H9 (cell line): ENCODE data around the gene INTS6L. TPM values are rescaled to one million over a fixed set of nuclear protein-coding genes. Genes with fewer than 3 reads are reported as not detected.

Experiments
- DNase-seq: peaks from one replicate; pipeline ENCODE4 v3.0.0-alpha.2; 2017
- H2AFZ ChIP-seq: one replicate; pipeline ENCODE4 v1.6.1; 2013; ENCODE audit warnings: mild to moderate bottlenecking, low read length, control low read depth, moderate library complexity
- H2AK5ac ChIP-seq: 2 replicates; pipeline ENCODE4 v1.6.1; 2013; ENCODE audit warnings: low read length, control low read depth, mixed read lengths; ENCODE audit not compliant: insufficient read length
- H2BK120ac ChIP-seq: one replicate; pipeline ENCODE4 v1.6.1; 2013; ENCODE audit warnings: low read depth, mild to moderate bottlenecking, low read length, control low read depth, inconsistent platforms; ENCODE audit not compliant: poor library complexity, severe bottlenecking
- H2BK12ac ChIP-seq: 2 replicates; pipeline ENCODE4 v1.6.1; 2013; ENCODE audit warnings: low read length, control low read depth, mixed read lengths, low read depth; ENCODE audit not compliant: insufficient read length
- H2BK15ac ChIP-seq: 2 replicates; pipeline ENCODE4 v1.6.1; 2013; ENCODE audit warnings: low read depth, low read length, control low read depth
- H2BK20ac ChIP-seq: one replicate; pipeline ENCODE4 v1.6.1; 2013; ENCODE audit warnings: low read depth, mild to moderate bottlenecking, low read length, control low read depth, inconsistent platforms; ENCODE audit not compliant: poor library complexity, severe bottlenecking
- H2BK5ac ChIP-seq: 2 replicates; pipeline ENCODE4 v1.6.1; 2013; ENCODE audit warnings: low read length, control low read depth, mixed read lengths; ENCODE audit not compliant: insufficient read length
- H3K14ac ChIP-seq: 2 replicates; pipeline ENCODE4 v1.6.1; 2013; ENCODE audit warnings: low read length, control low read depth; ENCODE audit not compliant: insufficient read depth
- H3K18ac ChIP-seq: 2 replicates; pipeline ENCODE4 v1.6.1; 2013; ENCODE audit warnings: low read depth, mild to moderate bottlenecking, mixed read lengths, low read length, control low read depth; ENCODE audit not compliant: insufficient read length
- H3K23ac ChIP-seq: 2 replicates; pipeline ENCODE4 v1.6.1; 2013; ENCODE audit warnings: low read length, control low read depth, mixed read lengths, low read depth; ENCODE audit not compliant: insufficient read length
- H3K23me2 ChIP-seq: 2 replicates; pipeline ENCODE4 v1.6.1; 2013; ENCODE audit warnings: low read depth, mild to moderate bottlenecking, mixed read lengths, low read length, control low read depth; ENCODE audit not compliant: insufficient read length, poor library complexity, severe bottlenecking
- H3K27ac ChIP-seq: 2 replicates; pipeline ENCODE4 v1.5.1; 2013; ENCODE audit warnings: low read length, control low read depth, mixed read lengths, low read depth; ENCODE audit not compliant: insufficient read length
- H3K27me3 ChIP-seq: 2 replicates; pipeline ENCODE4 v1.6.1; 2013; ENCODE audit warnings: low read length, control low read depth, inconsistent platforms; ENCODE audit not compliant: insufficient read depth
- H3K4ac ChIP-seq: 2 replicates; pipeline ENCODE4 v1.6.1; 2013; ENCODE audit warnings: low read depth, mild to moderate bottlenecking, control low read depth, inconsistent platforms, low read length, moderate library complexity
- H3K4me1 ChIP-seq: 2 replicates; pipeline ENCODE4 v1.6.1; 2013; ENCODE audit warnings: low read length, control low read depth, inconsistent platforms; ENCODE audit not compliant: insufficient read depth
- H3K4me2 ChIP-seq: 2 replicates; pipeline ENCODE4 v1.6.1; 2013; ENCODE audit warnings: low read length, control low read depth, mixed read lengths; ENCODE audit not compliant: insufficient read length, insufficient read depth
- H3K56ac ChIP-seq: 2 replicates; pipeline ENCODE4 v1.6.1; 2013; ENCODE audit warnings: low read depth, mild to moderate bottlenecking, mixed read lengths, low read length, control low read depth; ENCODE audit not compliant: insufficient read length
- H3K79me1 ChIP-seq: 2 replicates; pipeline ENCODE4 v1.6.1; 2013; ENCODE audit warnings: low read depth, mild to moderate bottlenecking, moderate library complexity, low read length, control low read depth, inconsistent platforms; ENCODE audit not compliant: insufficient read depth, poor library complexity, severe bottlenecking
- H3K79me2 ChIP-seq: 2 replicates; pipeline ENCODE4 v1.6.1; 2013; ENCODE audit warnings: low read length, control low read depth, inconsistent platforms; ENCODE audit not compliant: insufficient read depth
- H3K9ac ChIP-seq: 2 replicates; pipeline ENCODE4 v1.6.1; 2013; ENCODE audit warnings: low read length, control low read depth, mixed read lengths; ENCODE audit not compliant: insufficient read length; ENCODE audit errors: extremely low read depth
- H3K9me3 ChIP-seq: one replicate; pipeline ENCODE4 v1.6.1; 2013; ENCODE audit warnings: low read depth, low read length, inconsistent platforms; ENCODE audit not compliant: control insufficient read depth
- H3T11ph ChIP-seq: one replicate; pipeline ENCODE4 v1.6.1; 2013; ENCODE audit warnings: mild to moderate bottlenecking, low read length, control low read depth, inconsistent platforms
- H4K20me1 ChIP-seq: one replicate; pipeline ENCODE4 v1.6.1; 2013; ENCODE audit not compliant: control insufficient read depth, insufficient read length, insufficient read depth
- H4K5ac ChIP-seq: 2 replicates; pipeline ENCODE4 v1.6.1; 2013; ENCODE audit warnings: low read depth, mild to moderate bottlenecking, mixed read lengths, low read length, control low read depth; ENCODE audit not compliant: insufficient read length
- H4K8ac ChIP-seq: replicated peaks from 2 replicates; pipeline ENCODE4 v1.6.1; 2013; ENCODE audit warnings: low read length, control low read depth, mixed read lengths, low read depth; ENCODE audit not compliant: insufficient read length
- H4K91ac ChIP-seq: 2 replicates; pipeline ENCODE4 v1.6.1; 2013; ENCODE audit warnings: low read depth, mild to moderate bottlenecking, moderate library complexity, mixed read lengths, low read length, control low read depth; ENCODE audit not compliant: insufficient read length
- H3K27ac Mint-ChIP-seq, 3 experiments: 2 replicates in 2 of 3; 3 replicates in 1 of 3; pipeline ENCODE4 v1.8.0; 2020 to 2021; ENCODE audit warnings: mixed read lengths in 3 of 3, mild to moderate bottlenecking in 1 of 3, moderate library complexity in 1 of 3
- H3K27me3 Mint-ChIP-seq: 2 replicates; pipeline ENCODE4 v1.8.0; 2021; ENCODE audit warnings: low read depth, mild to moderate bottlenecking, moderate library complexity, mixed read lengths
- H3K36me3 Mint-ChIP-seq, 3 experiments: 2 replicates in 2 of 3; 3 replicates in 1 of 3; pipeline ENCODE4 v1.8.0; 2020 to 2021; ENCODE audit warnings: low read depth in 3 of 3, mixed read lengths in 3 of 3; ENCODE audit not compliant: insufficient read depth in 1 of 3
- H3K4me1 Mint-ChIP-seq, 2 experiments: 2 replicates each; pipeline ENCODE4 v1.8.0; 2020; ENCODE audit warnings: mixed read lengths in 2 of 2
- H3K4me3 Mint-ChIP-seq, 2 experiments: 2 replicates in 1 of 2; 3 replicates in 1 of 2; pipeline ENCODE4 v1.8.0; 2020 to 2021; ENCODE audit warnings: mild to moderate bottlenecking in 2 of 2, mixed read lengths in 2 of 2, moderate library complexity in 1 of 2
- H3K9me3 Mint-ChIP-seq, 2 experiments: 2 replicates in 1 of 2; 3 replicates in 1 of 2; pipeline ENCODE4 v1.8.0; 2020; ENCODE audit warnings: mild to moderate bottlenecking in 2 of 2, mixed read lengths in 2 of 2, moderate library complexity in 1 of 2
- WGBS: extraction: QIAGEN DNeasy Blood & Tissue Kit; methylation state at CpG from one replicate; pipeline ENCODE4 v1.1.7; 2013; ENCODE audit warnings: missing lambda C conversion rate, low lambda C conversion rate, mixed read lengths; ENCODE audit not compliant: insufficient read length; ENCODE audit errors: extremely low coverage; 5-methylcytosine and 5-hydroxymethylcytosine counted together
- total RNA-seq: library from RNA; stranded (reverse); gene quantifications from 2 replicates; pipeline ENCODE4 v1.2.1, GENCODE V29; 2021
- TF ChIP-seq, protein P1 (sequence below): fragments of 200-600 bp; sonication (generic); conservative IDR thresholded peaks from 3 replicates; pipeline ENCODE4 v1.8.0; 2021; ENCODE audit warnings: antibody characterized with exemption, mild to moderate bottlenecking

The INTS6L gene
- total RNA-seq, 1 experiment from 2014 or later: 7.8 TPM

GRCh38 chrX:135516376-135516775 lies 4.1 kb upstream of the INTS6L start:
- no peaks in the 10 kb centered on the region for H3K79me2 ChIP-seq
- H2BK5ac ChIP-seq: no peak overlapping the region
- H3K56ac ChIP-seq: no peak overlapping the region
- H3K4me3 Mint-ChIP-seq: no peak overlapping the region
- H3K4me1 ChIP-seq: no peaks in the 10 kb centered on the region
- H3T11ph ChIP-seq: no peak overlapping the region
- H3K4me1 Mint-ChIP-seq: peaks cover 3 to 5% of the 10 kb centered on the region in 2 experiments; a peak in 2 of 4 replicates
- no peak overlapping the region for H2BK120ac ChIP-seq
- H3K18ac ChIP-seq: no peak overlapping the region
- peaks cover 2% of the 10 kb centered on the region for H3K23me2 ChIP-seq
- no peak overlapping the region for H4K91ac ChIP-seq
- H4K8ac ChIP-seq: no peak overlapping the region
- no peaks in the 10 kb centered on the region for H3K27me3 ChIP-seq
- DNase-seq: peak; percentile 55
- WGBS: no CpG with 5 or more reads among the region's 1 CpG
- H3K79me1 ChIP-seq: no peaks in the 10 kb centered on the region
- H2BK15ac ChIP-seq: no peak overlapping the region
- no peak overlapping the region for H3K14ac ChIP-seq
- H3K27me3 Mint-ChIP-seq: no peaks in the 10 kb centered on the region; the same call in 1 of the 2 replicates
- H3K27ac Mint-ChIP-seq: no peak overlapping the region
- no peak overlapping the region for H4K5ac ChIP-seq
- peaks cover 41 to 60% of the 10 kb centered on the region in 2 experiments for H3K9me3 Mint-ChIP-seq
- no peak overlapping the region for H2BK12ac ChIP-seq
- H3K4ac ChIP-seq: no peak overlapping the region
- H3K9ac ChIP-seq: no peak overlapping the region
- peaks cover 31% of the 10 kb centered on the region for H3K9me3 ChIP-seq
- no peak overlapping the region for H2BK20ac ChIP-seq
- no peak overlapping the region for H2AK5ac ChIP-seq
- H4K20me1 ChIP-seq: no peaks in the 10 kb centered on the region
- peaks cover 0 to 6% (median 3%) of the 10 kb centered on the region in 3 experiments; a peak in 2 of 7 replicates for H3K36me3 Mint-ChIP-seq
- H2AFZ ChIP-seq: no peak overlapping the region
- no peak overlapping the region for H3K4me2 ChIP-seq
- H3K27ac ChIP-seq: no peak overlapping the region
- no peak overlapping the region for H3K23ac ChIP-seq
- TF ChIP-seq, protein P1, sequence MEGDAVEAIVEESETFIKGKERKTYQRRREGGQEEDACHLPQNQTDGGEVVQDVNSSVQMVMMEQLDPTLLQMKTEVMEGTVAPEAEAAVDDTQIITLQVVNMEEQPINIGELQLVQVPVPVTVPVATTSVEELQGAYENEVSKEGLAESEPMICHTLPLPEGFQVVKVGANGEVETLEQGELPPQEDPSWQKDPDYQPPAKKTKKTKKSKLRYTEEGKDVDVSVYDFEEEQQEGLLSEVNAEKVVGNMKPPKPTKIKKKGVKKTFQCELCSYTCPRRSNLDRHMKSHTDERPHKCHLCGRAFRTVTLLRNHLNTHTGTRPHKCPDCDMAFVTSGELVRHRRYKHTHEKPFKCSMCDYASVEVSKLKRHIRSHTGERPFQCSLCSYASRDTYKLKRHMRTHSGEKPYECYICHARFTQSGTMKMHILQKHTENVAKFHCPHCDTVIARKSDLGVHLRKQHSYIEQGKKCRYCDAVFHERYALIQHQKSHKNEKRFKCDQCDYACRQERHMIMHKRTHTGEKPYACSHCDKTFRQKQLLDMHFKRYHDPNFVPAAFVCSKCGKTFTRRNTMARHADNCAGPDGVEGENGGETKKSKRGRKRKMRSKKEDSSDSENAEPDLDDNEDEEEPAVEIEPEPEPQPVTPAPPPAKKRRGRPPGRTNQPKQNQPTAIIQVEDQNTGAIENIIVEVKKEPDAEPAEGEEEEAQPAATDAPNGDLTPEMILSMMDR: peak; percentile 45
